Lower lobe of right lung (tissue), 2 donors: ENCODE data around the gene NAV2. TPM values are rescaled to one million over a fixed set of nuclear protein-coding genes. Genes with fewer than 3 reads are reported as not detected.

Source experiments
- ATAC-seq, 2 donors: fragments of 200-7000 bp; cut with Tn5 transposase; one replicate each; pipeline ENCODE4 v1.9.1; 2020 to 2022; ENCODE audit warnings: mild to moderate bottlenecking in 2 of 2, moderate library complexity in 2 of 2
- DNase-seq: peaks from one replicate; pipeline ENCODE4 v3.0.0-alpha.2; 2020
- H3K27ac ChIP-seq: fragments of 200-600 bp; one replicate; pipeline ENCODE4 v1.8.0; 2022
- H3K27me3 ChIP-seq: fragments of 200-600 bp; one replicate; pipeline ENCODE4 v1.8.0; 2022; ENCODE audit warnings: low read depth
- H3K36me3 ChIP-seq: fragments of 200-600 bp; one replicate; pipeline ENCODE4 v1.8.0; 2022; ENCODE audit warnings: mild to moderate bottlenecking
- H3K4me1 ChIP-seq: fragments of 200-600 bp; one replicate; pipeline ENCODE4 v1.8.0; 2022
- H3K4me3 ChIP-seq: fragments of 200-600 bp; one replicate; pipeline ENCODE4 v1.8.0; 2022; ENCODE audit warnings: mild to moderate bottlenecking
- H3K9me3 ChIP-seq: fragments of 200-600 bp; one replicate; pipeline ENCODE4 v1.8.0; 2022
- intact Hi-C: fragments of 100-400 bp; cut with DNase I; formaldehyde crosslinking; loops from one replicate; pipeline ENCODE4 v1.11.0; 2022
- total RNA-seq: library from RNA; stranded (reverse); fragmentation: NEBNext Ultra II Directional; extraction: Animal tissue kit (Norgen Biotek cat#: 25700); gene quantifications from one replicate; pipeline ENCODE4 v1.2.1, GENCODE V29; 2021
- TF ChIP-seq, protein P1 (sequence below): fragments of 200-600 bp; IDR thresholded peaks from one replicate; pipeline ENCODE4 v1.8.0; 2022; ENCODE audit warnings: antibody characterized with exemption, mild to moderate bottlenecking
- donor health status: DM: no; HTN: yes; CAD: no; lungs with severe emphysema.

Gene NAV2
- total RNA-seq, 1 donor from 2014 or later = 36.9 TPM

GRCh38 chr11:20032577-20033260, 320.1 kb downstream of the NAV2 start:
- intact Hi-C loops = no loop called here
- Histone ChIP-seq H3K4me1 (no peaks in the 10 kb centered on the region), H3K27ac (no peak overlapping the region), H3K9me3 (no peaks in the 10 kb centered on the region), H3K27me3 (no peaks in the 10 kb centered on the region), H3K36me3 (peaks cover 8% of the 10 kb centered on the region), H3K4me3 (no peak overlapping the region)
- TF ChIP-seq, protein P1, sequence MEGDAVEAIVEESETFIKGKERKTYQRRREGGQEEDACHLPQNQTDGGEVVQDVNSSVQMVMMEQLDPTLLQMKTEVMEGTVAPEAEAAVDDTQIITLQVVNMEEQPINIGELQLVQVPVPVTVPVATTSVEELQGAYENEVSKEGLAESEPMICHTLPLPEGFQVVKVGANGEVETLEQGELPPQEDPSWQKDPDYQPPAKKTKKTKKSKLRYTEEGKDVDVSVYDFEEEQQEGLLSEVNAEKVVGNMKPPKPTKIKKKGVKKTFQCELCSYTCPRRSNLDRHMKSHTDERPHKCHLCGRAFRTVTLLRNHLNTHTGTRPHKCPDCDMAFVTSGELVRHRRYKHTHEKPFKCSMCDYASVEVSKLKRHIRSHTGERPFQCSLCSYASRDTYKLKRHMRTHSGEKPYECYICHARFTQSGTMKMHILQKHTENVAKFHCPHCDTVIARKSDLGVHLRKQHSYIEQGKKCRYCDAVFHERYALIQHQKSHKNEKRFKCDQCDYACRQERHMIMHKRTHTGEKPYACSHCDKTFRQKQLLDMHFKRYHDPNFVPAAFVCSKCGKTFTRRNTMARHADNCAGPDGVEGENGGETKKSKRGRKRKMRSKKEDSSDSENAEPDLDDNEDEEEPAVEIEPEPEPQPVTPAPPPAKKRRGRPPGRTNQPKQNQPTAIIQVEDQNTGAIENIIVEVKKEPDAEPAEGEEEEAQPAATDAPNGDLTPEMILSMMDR = no peak
- ATAC-seq = no peak
- DNase-seq = no peak

- no peak overlapping the region for H3K4me3 ChIP-seq
- H3K4me1 ChIP-seq = no peaks in the 10 kb centered on the region
- intact Hi-C loops = no loop called here
- TF ChIP-seq, protein P1 = no peak
- H3K27ac ChIP-seq = no peak overlapping the region
- no peaks in the 10 kb centered on the region for H3K9me3 ChIP-seq
- ATAC-seq (peak in 1 of 2 donors; percentile 14), DNase-seq (no peak)
- H3K36me3 ChIP-seq = peaks cover 15% of the 10 kb centered on the region
- H3K27me3 ChIP-seq = no peaks in the 10 kb centered on the region
Measured at GRCh38 chr11:20033806-20034205, 321.2 kb downstream of the NAV2 start.

DNA sequence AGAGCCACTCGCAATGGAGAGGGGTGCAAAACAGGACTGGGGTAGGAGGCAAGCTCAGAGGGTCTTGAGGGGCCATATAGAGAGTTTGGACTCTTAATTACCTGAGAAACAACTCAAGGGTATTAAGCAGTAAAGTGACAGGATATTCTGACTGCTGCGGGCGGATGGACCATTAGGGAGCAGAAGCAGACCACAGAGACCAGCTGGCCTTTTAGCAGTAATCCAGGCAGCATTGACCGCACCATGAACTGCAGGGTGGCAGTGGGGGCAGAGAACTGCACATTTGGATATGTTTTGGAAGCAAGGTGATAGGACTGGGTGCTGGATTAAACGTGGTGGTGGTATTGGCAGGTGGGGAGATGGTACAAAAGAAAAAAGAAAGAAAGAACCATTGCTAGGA, 322.3 kb downstream of the NAV2 start:
- no peaks in the 10 kb centered on the region for H3K9me3 ChIP-seq
- peaks cover 15% of the 10 kb centered on the region for H3K36me3 ChIP-seq
- intact Hi-C loops = no loop called here
- H3K4me1 ChIP-seq = no peaks in the 10 kb centered on the region
- no peak overlapping the region for H3K4me3 ChIP-seq
- DNase-seq = no peak
- H3K27me3 ChIP-seq = no peaks in the 10 kb centered on the region
- TF ChIP-seq, protein P1 = no peak
- H3K27ac ChIP-seq = no peak overlapping the region
- no peak for ATAC-seq

DNA sequence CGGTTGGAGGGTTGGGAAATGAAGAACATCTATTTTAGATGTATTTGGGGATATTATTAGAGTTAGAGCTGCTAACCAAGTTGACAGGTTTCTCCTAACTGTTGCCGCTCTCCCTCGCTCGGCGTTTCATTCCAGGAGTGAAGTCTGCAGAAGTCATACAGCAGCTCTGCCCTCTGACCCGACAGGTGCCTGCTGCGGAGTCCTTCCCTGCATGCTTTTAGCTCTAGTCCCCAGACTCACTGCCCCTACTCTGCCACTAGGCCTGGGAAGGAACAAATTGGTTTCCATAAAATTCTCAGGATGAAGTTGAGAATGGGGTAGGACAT, 322.7 kb downstream of the NAV2 start:
- Histone ChIP-seq H3K4me3 (no peak overlapping the region), H3K27me3 (no peaks in the 10 kb centered on the region), H3K36me3 (peaks cover 15% of the 10 kb centered on the region), H3K27ac (no peak overlapping the region), H3K4me1 (no peaks in the 10 kb centered on the region), H3K9me3 (no peaks in the 10 kb centered on the region)
- DNase-seq (no peak), ATAC-seq (no peak)
- TF ChIP-seq, protein P1 = no peak
- intact Hi-C loops = no loop called here

GRCh38 chr11:20035701-20036601, 323.3 kb downstream of the NAV2 start:
- no peaks in the 10 kb centered on the region for H3K9me3 ChIP-seq
- no peaks in the 10 kb centered on the region for H3K27me3 ChIP-seq
- no peak overlapping the region for H3K4me3 ChIP-seq
- intact Hi-C loops = no loop called here
- no peaks in the 10 kb centered on the region for H3K4me1 ChIP-seq
- peaks cover 15% of the 10 kb centered on the region for H3K36me3 ChIP-seq
- TF ChIP-seq, protein P1 = no peak
- H3K27ac ChIP-seq = no peak overlapping the region
- ATAC-seq (no peak), DNase-seq (no peak)
